ENCODE measurements around the gene ANKIB1.

GRCh38 chr7:92362131-92362530 lies 116.4 kb downstream of the ANKIB1 start:
- TF ChIP-seq TRIM28 (IDR thresholded peaks at IDR 0.05; ENCODE audit: borderline replicate concordance, low read length): no peak
- TF ChIP-seq ZNF138 (tag by site-specific recombination; IDR thresholded peaks at IDR 0.05; ENCODE audit: borderline replicate concordance): no peak
- TF ChIP-seq ZNF600 (tag by site-specific recombination; IDR thresholded peaks at IDR 0.05): no peak
- TF ChIP-seq BCL11B (tag by site-specific recombination; IDR thresholded peaks at IDR 0.05; ENCODE audit: low read depth): no peak
- TF ChIP-seq, protein P1, sequence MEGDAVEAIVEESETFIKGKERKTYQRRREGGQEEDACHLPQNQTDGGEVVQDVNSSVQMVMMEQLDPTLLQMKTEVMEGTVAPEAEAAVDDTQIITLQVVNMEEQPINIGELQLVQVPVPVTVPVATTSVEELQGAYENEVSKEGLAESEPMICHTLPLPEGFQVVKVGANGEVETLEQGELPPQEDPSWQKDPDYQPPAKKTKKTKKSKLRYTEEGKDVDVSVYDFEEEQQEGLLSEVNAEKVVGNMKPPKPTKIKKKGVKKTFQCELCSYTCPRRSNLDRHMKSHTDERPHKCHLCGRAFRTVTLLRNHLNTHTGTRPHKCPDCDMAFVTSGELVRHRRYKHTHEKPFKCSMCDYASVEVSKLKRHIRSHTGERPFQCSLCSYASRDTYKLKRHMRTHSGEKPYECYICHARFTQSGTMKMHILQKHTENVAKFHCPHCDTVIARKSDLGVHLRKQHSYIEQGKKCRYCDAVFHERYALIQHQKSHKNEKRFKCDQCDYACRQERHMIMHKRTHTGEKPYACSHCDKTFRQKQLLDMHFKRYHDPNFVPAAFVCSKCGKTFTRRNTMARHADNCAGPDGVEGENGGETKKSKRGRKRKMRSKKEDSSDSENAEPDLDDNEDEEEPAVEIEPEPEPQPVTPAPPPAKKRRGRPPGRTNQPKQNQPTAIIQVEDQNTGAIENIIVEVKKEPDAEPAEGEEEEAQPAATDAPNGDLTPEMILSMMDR (tag by site-specific recombination; IDR thresholded peaks at IDR 0.05): no peak
- no peak for TF ChIP-seq ZNF501 (tag by site-specific recombination; IDR thresholded peaks at IDR 0.05)
- TF ChIP-seq ZBTB8A (tag by site-specific recombination; IDR thresholded peaks at IDR 0.05): no peak
- TF ChIP-seq, protein P2, sequence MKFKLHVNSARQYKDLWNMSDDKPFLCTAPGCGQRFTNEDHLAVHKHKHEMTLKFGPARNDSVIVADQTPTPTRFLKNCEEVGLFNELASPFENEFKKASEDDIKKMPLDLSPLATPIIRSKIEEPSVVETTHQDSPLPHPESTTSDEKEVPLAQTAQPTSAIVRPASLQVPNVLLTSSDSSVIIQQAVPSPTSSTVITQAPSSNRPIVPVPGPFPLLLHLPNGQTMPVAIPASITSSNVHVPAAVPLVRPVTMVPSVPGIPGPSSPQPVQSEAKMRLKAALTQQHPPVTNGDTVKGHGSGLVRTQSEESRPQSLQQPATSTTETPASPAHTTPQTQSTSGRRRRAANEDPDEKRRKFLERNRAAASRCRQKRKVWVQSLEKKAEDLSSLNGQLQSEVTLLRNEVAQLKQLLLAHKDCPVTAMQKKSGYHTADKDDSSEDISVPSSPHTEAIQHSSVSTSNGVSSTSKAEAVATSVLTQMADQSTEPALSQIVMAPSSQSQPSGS (tag by site-specific recombination; IDR thresholded peaks at IDR 0.05; ENCODE audit: low read depth): no peak
- TF ChIP-seq ZBTB49 (tag by site-specific recombination; IDR thresholded peaks at IDR 0.05; ENCODE audit: low read depth): no peak
- no peak for TF ChIP-seq MZF1 (tag by site-specific recombination; IDR thresholded peaks at IDR 0.05; ENCODE audit: borderline replicate concordance)
- no peak for TF ChIP-seq ZNF785 (tag by site-specific recombination; IDR thresholded peaks at IDR 0.05)

All from HEK293 (cell line).